GM12878 (cell line): ENCODE data around the gene GAL.

ENCODE experiments used
- CBX5 ChIP-seq: sonication (generic); IDR thresholded peaks from 2 replicates; pipeline ENCODE4 v1.6.1; 2016; ENCODE audit warnings: low read depth, moderate library complexity, mild to moderate bottlenecking, inconsistent platforms
- CTCF ChIP-seq, 3 experiments: IDR thresholded peaks in 2 of 3; conservative IDR thresholded peaks in 1 of 3; 2 replicates each; pipeline ENCODE4 v1.5.1; 2011; ENCODE audit warnings: low read depth in 3 of 3, low read length in 3 of 3, mild to moderate bottlenecking in 3 of 3, control low read depth in 2 of 3, moderate library complexity in 2 of 3, inconsistent platforms in 1 of 3, mixed read lengths in 1 of 3; ENCODE audit not compliant: control insufficient read depth in 2 of 3, insufficient read depth in 1 of 3; ENCODE audit errors: extremely low read depth in 1 of 3
- EZH2 ChIP-seq: IDR thresholded peaks from 2 replicates; pipeline ENCODE4 v1.6.1; 2012; ENCODE audit warnings: low read depth, mild to moderate bottlenecking, control low read depth, inconsistent platforms, low read length, borderline replicate concordance; ENCODE audit not compliant: control insufficient read depth
- IKZF2 ChIP-seq, 2 experiments: fragments of 450-650 bp; IDR thresholded peaks; 2 replicates each; pipeline ENCODE4 v1.6.1; 2017; ENCODE audit warnings: mild to moderate bottlenecking in 2 of 2, moderate library complexity in 2 of 2
- MAX ChIP-seq: IDR thresholded peaks from 2 replicates; pipeline ENCODE4 v1.6.1; 2012; ENCODE audit warnings: low read depth, low read length, improper control_type of control experiment
- NBN ChIP-seq: fragments of 450-650 bp; IDR thresholded peaks from 2 replicates; pipeline ENCODE4 v1.6.1; 2016
- SMAD1 ChIP-seq: fragments of 450-650 bp; IDR thresholded peaks from 2 replicates; pipeline ENCODE4 v1.6.1; 2018; ENCODE audit warnings: mild to moderate bottlenecking, low read depth; ENCODE audit not compliant: partially characterized antibody
- SPI1 ChIP-seq: IDR thresholded peaks from 2 replicates; pipeline ENCODE4 v1.6.1; 2011; ENCODE audit warnings: low read depth, mild to moderate bottlenecking, low read length, moderate library complexity, borderline replicate concordance; ENCODE audit not compliant: insufficient read depth
- ZNF274 ChIP-seq: IDR thresholded peaks from one replicate; pipeline ENCODE4 v1.8.0; 2011; ENCODE audit not compliant: insufficient read length, insufficient read depth

GRCh38 chr11:68643585-68643984 is 40.8 kb upstream of the GAL start:
- no peak for TF ChIP-seq MAX
- no peak for TF ChIP-seq SMAD1
- TF ChIP-seq CTCF (IDR thresholded peaks at IDR 0.05 in 2 of 3, conservative IDR thresholded peaks at IDR 0.05 in 1 of 3; ENCODE audit: control insufficient read depth in 2 of 3, extremely low read depth in 1 of 3, insufficient read depth in 1 of 3, low read depth in 3 of 3, low read length in 3 of 3) = no peak
- no peak for TF ChIP-seq ZNF274
- TF ChIP-seq EZH2 = no peak
- no peak for TF ChIP-seq NBN
- TF ChIP-seq SPI1 = no peak
- no peak for TF ChIP-seq IKZF2 (IDR thresholded peaks at IDR 0.05)
- no peak for TF ChIP-seq CBX5
